ENCODE results near the gene OR3A2. TPM values are rescaled to one million over a fixed set of nuclear protein-coding genes. Genes with fewer than 3 reads are reported as not detected.
"Not testable (repeated sequence)": the region's sequence is repeated elsewhere in the genome, so short reads cannot be mapped to it uniquely, and the experiment has no call there.

OR3A2 gene
- polyA plus RNA-seq (ENCODE audit: insufficient read length): 0.45 TPM

- no peak for DNase-seq
Observed at GRCh38 chr17:3385869-3386816, at the start of gene OR3A2. TSS of gene OR3A2 (minus strand) at chr17:3386308.

GRCh38 chr17:3433741-3434140 lies 47.6 kb upstream of the OR3A2 start, which contains the start of gene OR1E2:
TSS of gene OR1E2 (minus strand) at chr17:3433841. CDS start at chr17:3433841, 0 bp downstream.
- DNase-seq: no peak

- DNase-seq: not testable (repeated sequence)
Observed at GRCh38 chr17:3433215-3433614, 47.1 kb upstream of the OR3A2 start.

- DNase-seq: no peak
Observed at GRCh38 chr17:3418222-3418621, 32.1 kb upstream of the OR3A2 start.

- no peak for DNase-seq
Observed at GRCh38 chr17:3415610-3416009, 29.5 kb upstream of the OR3A2 start.

- DNase-seq: not testable (repeated sequence)
Observed at GRCh38 chr17:3412216-3412615, 26.1 kb upstream of the OR3A2 start.

- no peak for DNase-seq
Observed at GRCh38 chr17:3411070-3411469, 25.0 kb upstream of the OR3A2 start, which contains the start of gene OR3A3. TSS of gene OR3A3 (plus strand) at chr17:3411370.

GRCh38 chr17:3403856-3404255 lies 17.7 kb upstream of the OR3A2 start:
- not testable (repeated sequence) for DNase-seq

- no peak for DNase-seq
Observed at GRCh38 chr17:3401786-3402185, 15.7 kb upstream of the OR3A2 start.

GRCh38 chr17:3400055-3400454 lies 13.9 kb upstream of the OR3A2 start:
- DNase-seq: no peak

GRCh38 chr17:3398310-3398709 lies 12.2 kb upstream of the OR3A2 start, which contains the start of gene OR1E1:
TSS of gene OR1E1 (minus strand) at chr17:3398410. CDS start at chr17:3398410, 0 bp downstream.
- no peak for DNase-seq

- DNase-seq: not testable (repeated sequence)
Observed at GRCh38 chr17:3397801-3398200, 11.7 kb upstream of the OR3A2 start.

GRCh38 chr17:3389791-3390190 lies 3.7 kb upstream of the OR3A2 start:
- DNase-seq: no peak

GRCh38 chr17:3381957-3382356 lies 4.2 kb downstream of the OR3A2 start:
- no peak for DNase-seq

GRCh38 chr17:3378321-3378720 lies 7.8 kb downstream of the OR3A2 start:
- DNase-seq: no peak

GRCh38 chr17:3371167-3371566 lies 14.9 kb downstream of the OR3A2 start:
- not testable (repeated sequence) for DNase-seq

- not testable (repeated sequence) for DNase-seq
Observed at GRCh38 chr17:3342782-3343181, 43.3 kb downstream of the OR3A2 start.

GRCh38 chr17:3335876-3336275 lies 50.2 kb downstream of the OR3A2 start:
- DNase-seq: no peak

GRCh38 chr17:3318336-3318735 lies 67.8 kb downstream of the OR3A2 start:
- no peak for DNase-seq

- DNase-seq: no peak
Observed at GRCh38 chr17:3316836-3317235, 69.3 kb downstream of the OR3A2 start.

GRCh38 chr17:3308603-3309002 lies 77.5 kb downstream of the OR3A2 start:
- DNase-seq: no peak

- no peak for DNase-seq
Observed at GRCh38 chr17:3298260-3298659, 87.8 kb downstream of the OR3A2 start, which contains the start of gene OR3A1. TSS of gene OR3A1 (minus strand) at chr17:3298360. CDS start at chr17:3292582, 5,778 bp downstream.

- no peak for DNase-seq
Observed at GRCh38 chr17:3295632-3296031, 90.5 kb downstream of the OR3A2 start.

- DNase-seq: not testable (repeated sequence)
Observed at GRCh38 chr17:3293548-3293947, 92.6 kb downstream of the OR3A2 start.

Measured in hindlimb muscle (tissue), 1 donor.